IMR-90 (cell line): ENCODE measurements around the gene C19orf25. TPM values are rescaled to one million over a fixed set of nuclear protein-coding genes. Genes with fewer than 3 reads are reported as not detected.

Experiments used
- ATAC-seq: fragments of 200-7000 bp; cut with Tn5 transposase; 2 replicates; pipeline ENCODE4 v1.9.1; 2020; ENCODE audit warnings: low read depth, mild to moderate bottlenecking, moderate library complexity
- BruUV-seq: library from RNA; stranded (reverse); fragments of 400-500 nt; replicated peaks from 2 replicates; lab custom pipeline; 2021; lab: Mats Ljungman, UMichigan
- CTCF ChIA-PET: fragments of 300-600 bp; formaldehyde crosslinking; extraction: SDS; loops from one replicate; lab custom pipeline; 2021; ENCODE audit warnings: antibody characterized with exemption; lab: Yijun Ruan, JAX
- POLR2A ChIA-PET: fragments of 300-600 bp; sonication (Branson Sonifier 250); formaldehyde crosslinking; loops from one replicate; lab custom pipeline; 2022; ENCODE audit warnings: antibody characterized with exemption; ENCODE audit not compliant: unreplicated experiment; lab: Charles Lee
- DNase-seq: peaks from one replicate; pipeline ENCODE4 v3.0.0; 2013
- H2AFZ ChIP-seq: replicated peaks from 2 replicates; pipeline ENCODE3; 2013; ENCODE audit warnings: low read length, mild to moderate bottlenecking; ENCODE audit not compliant: poor library complexity
- H2AK5ac ChIP-seq: 2 replicates; pipeline ENCODE4 v1.6.1; 2013; ENCODE audit warnings: low read depth, low read length, inconsistent platforms
- H2AK9ac ChIP-seq: replicated peaks from 2 replicates; pipeline ENCODE3; 2013; ENCODE audit warnings: mild to moderate bottlenecking, low read depth, low read length, moderate library complexity; ENCODE audit not compliant: poor library complexity
- H2BK120ac ChIP-seq: 2 replicates; pipeline ENCODE4 v1.6.1; 2013; ENCODE audit warnings: low read depth, low read length, inconsistent platforms
- H2BK15ac ChIP-seq: 3 replicates; pipeline ENCODE4 v1.6.1; 2013; ENCODE audit warnings: low read depth, low read length, inconsistent platforms
- H2BK20ac ChIP-seq: 2 replicates; pipeline ENCODE4 v1.6.1; 2013; ENCODE audit warnings: low read depth, mild to moderate bottlenecking, inconsistent platforms, low read length, moderate library complexity
- H2BK5ac ChIP-seq: 2 replicates; pipeline ENCODE4 v1.6.1; 2013; ENCODE audit warnings: mild to moderate bottlenecking, low read depth, low read length, inconsistent platforms; ENCODE audit not compliant: poor library complexity, severe bottlenecking
- H3K14ac ChIP-seq: replicated peaks from 2 replicates; pipeline ENCODE4 v1.6.1; 2013; ENCODE audit warnings: low read depth, low read length, inconsistent platforms
- H3K18ac ChIP-seq: 2 replicates; pipeline ENCODE4 v1.6.1; 2013; ENCODE audit warnings: low read depth, low read length, control low read depth
- H3K23ac ChIP-seq: 2 replicates; pipeline ENCODE4 v1.6.1; 2013; ENCODE audit warnings: low read depth, low read length, inconsistent platforms
- H3K27ac ChIP-seq: 2 replicates; pipeline ENCODE4 v1.5.1; 2013; ENCODE audit warnings: mild to moderate bottlenecking, control low read depth, low read length; ENCODE audit not compliant: insufficient read depth
- H3K27me3 ChIP-seq: 2 replicates; pipeline ENCODE4 v1.6.1; 2013; ENCODE audit warnings: low read length; ENCODE audit not compliant: control insufficient read depth, insufficient read depth
- H3K36me3 ChIP-seq: 2 replicates; pipeline ENCODE4 v1.6.1; 2013; ENCODE audit warnings: low read length, mixed read lengths; ENCODE audit not compliant: control insufficient read depth, insufficient read depth
- H3K4ac ChIP-seq: 2 replicates; pipeline ENCODE4 v1.6.1; 2013; ENCODE audit warnings: low read depth, low read length, inconsistent platforms
- H3K4me1 ChIP-seq: 2 replicates; pipeline ENCODE4 v1.6.1; 2013; ENCODE audit warnings: low read length, mixed read lengths; ENCODE audit not compliant: control insufficient read depth, insufficient read depth
- H3K4me2 ChIP-seq: 2 replicates; pipeline ENCODE4 v1.6.1; 2013; ENCODE audit warnings: low read depth, mild to moderate bottlenecking, control low read depth, low read length, moderate library complexity
- H3K4me3 ChIP-seq: 2 replicates; pipeline ENCODE4 v1.5.1; 2013; ENCODE audit warnings: low read depth, mild to moderate bottlenecking, control low read depth, low read length, moderate library complexity; ENCODE audit not compliant: insufficient read depth
- H3K56ac ChIP-seq: 2 replicates; pipeline ENCODE4 v1.6.1; 2013; ENCODE audit warnings: low read length, inconsistent platforms; ENCODE audit not compliant: insufficient read depth; ENCODE audit errors: extremely low read depth
- H3K79me1 ChIP-seq, 2 experiments: 2 replicates each; pipeline ENCODE4 v1.6.1; 2013; ENCODE audit warnings: low read length in 2 of 2, inconsistent platforms in 1 of 2, low read depth in 1 of 2
- H3K9ac ChIP-seq: 2 replicates; pipeline ENCODE4 v1.6.1; 2013; ENCODE audit warnings: low read depth, low read length, control low read depth
- H3K9me1 ChIP-seq: 2 replicates; pipeline ENCODE4 v1.6.1; 2013; ENCODE audit warnings: low read length, inconsistent platforms; ENCODE audit not compliant: insufficient read depth
- H3K9me3 ChIP-seq: 2 replicates; pipeline ENCODE4 v1.6.1; 2013; ENCODE audit warnings: low read length; ENCODE audit not compliant: control insufficient read depth, insufficient read depth
- H4K20me1 ChIP-seq: 2 replicates; pipeline ENCODE4 v1.6.1; 2013; ENCODE audit warnings: low read length, inconsistent platforms; ENCODE audit not compliant: insufficient read depth
- H4K5ac ChIP-seq: 2 replicates; pipeline ENCODE4 v1.6.1; 2013; ENCODE audit warnings: mild to moderate bottlenecking, low read depth, low read length, control low read depth
- H4K8ac ChIP-seq, 2 experiments: 2 replicates each; pipeline ENCODE4 v1.6.1; 2013; ENCODE audit warnings: low read depth in 2 of 2, low read length in 2 of 2, control low read depth in 1 of 2, inconsistent platforms in 1 of 2
- H4K91ac ChIP-seq: 2 replicates; pipeline ENCODE4 v1.6.1; 2013; ENCODE audit warnings: low read depth, low read length, inconsistent platforms; ENCODE audit not compliant: insufficient read depth
- BHLHE40 ChIP-seq: fragments of 150-350 bp; IDR thresholded peaks from 2 replicates; pipeline ENCODE4 v1.6.1; 2016; ENCODE audit warnings: mild to moderate bottlenecking, low read depth, low read length
- CEBPB ChIP-seq: IDR thresholded peaks from 2 replicates; pipeline ENCODE4 v1.6.1; 2012; ENCODE audit warnings: low read depth, low read length, improper control_type of control experiment
- CHD1 ChIP-seq: IDR thresholded peaks from 2 replicates; pipeline ENCODE4 v1.6.1; 2012; ENCODE audit warnings: low read depth, low read length, improper control_type of control experiment
- FOS ChIP-seq: fragments of 150-350 bp; IDR thresholded peaks from 2 replicates; pipeline ENCODE4 v1.6.1; 2016; ENCODE audit warnings: low read depth, low read length
- MAFK ChIP-seq: IDR thresholded peaks from 2 replicates; pipeline ENCODE4 v1.6.1; 2012; ENCODE audit warnings: low read depth, low read length, improper control_type of control experiment
- MAZ ChIP-seq: IDR thresholded peaks from 2 replicates; pipeline ENCODE4 v1.6.1; 2012; ENCODE audit warnings: low read depth, mild to moderate bottlenecking, low read length, improper control_type of control experiment, moderate library complexity, borderline replicate concordance
- MXI1 ChIP-seq: IDR thresholded peaks from 2 replicates; pipeline ENCODE4 v1.6.1; 2012; ENCODE audit warnings: low read depth, mild to moderate bottlenecking, low read length, moderate library complexity, borderline replicate concordance
- NFE2L2 ChIP-seq: fragments of 150-350 bp; IDR thresholded peaks from 2 replicates; pipeline ENCODE4 v1.6.1; 2016; ENCODE audit warnings: low read depth, mild to moderate bottlenecking, low read length
- POLR2A ChIP-seq: IDR thresholded peaks from 2 replicates; pipeline ENCODE4 v1.6.1; 2012; ENCODE audit warnings: mild to moderate bottlenecking, low read depth, low read length
- RAD21 ChIP-seq: IDR thresholded peaks from 2 replicates; pipeline ENCODE4 v1.6.1; 2012; ENCODE audit warnings: low read length, improper control_type of control experiment
- RCOR1 ChIP-seq: IDR thresholded peaks from 2 replicates; pipeline ENCODE4 v1.6.1; 2012; ENCODE audit warnings: mild to moderate bottlenecking, low read length, improper control_type of control experiment; ENCODE audit not compliant: insufficient replicate concordance
- RFX5 ChIP-seq: IDR thresholded peaks from 2 replicates; pipeline ENCODE4 v1.8.0; 2012; ENCODE audit warnings: low read depth, mild to moderate bottlenecking, low read length, moderate library complexity
- SMC3 ChIP-seq: fragments of 150-350 bp; IDR thresholded peaks from 2 replicates; pipeline ENCODE4 v1.6.1; 2016; ENCODE audit warnings: low read depth, mild to moderate bottlenecking, antibody characterized with exemption, low read length, moderate library complexity
- USF2 ChIP-seq: fragments of 150-350 bp; IDR thresholded peaks from 2 replicates; pipeline ENCODE4 v1.6.1; 2017; ENCODE audit warnings: mild to moderate bottlenecking, antibody characterized with exemption, low read length, low read depth
- WGBS, 2 experiments: methylation state at CpG; one replicate each; pipeline versions ENCODE4 v1.1.5 to v1.1.7; 2013; ENCODE audit warnings: missing lambda C conversion rate in 2 of 2; ENCODE audit not compliant: insufficient read length in 1 of 2; ENCODE audit errors: extremely low coverage in 2 of 2; 5-methylcytosine and 5-hydroxymethylcytosine counted together
- dilution Hi-C: fragments of 300-500 bp; cut with HindIII; formaldehyde crosslinking; loops from one replicate; pipeline ENCODE4 v1.14.3; 2018; ENCODE audit warnings: low sequenced_read_pairs; ENCODE audit not compliant: unreplicated experiment
- in situ Hi-C: fragments of 300-500 bp; cut with MboI; formaldehyde crosslinking; loops from 3 replicates; pipeline ENCODE4 v1.14.3; 2019; ENCODE audit warnings: low sequenced_read_pairs, inconsistent platforms, mixed read lengths
- intact Hi-C: fragments of 100-400 bp; cut with micrococcal nuclease; formaldehyde crosslinking; loops from 2 replicates; pipeline ENCODE4 v1.10.0; 2022
- polyA plus RNA-seq, 3 experiments: library from polyadenylated mRNA; depleted of rRNA; stranded (reverse); fragments of >200 nt; gene quantifications; 2 replicates each; pipeline ENCODE4 v1.2.3, GENCODE V29; 2012; ENCODE audit warnings: low replicate concordance in 1 of 3
- total RNA-seq: library from RNA; depleted of rRNA; stranded (reverse); fragments of >200 nt; gene quantifications from 2 replicates; pipeline ENCODE4 v1.2.3, GENCODE V29; 2012
- TF ChIP-seq, protein P1 (sequence below): fragments of 150-350 bp; IDR thresholded peaks from 2 replicates; pipeline ENCODE4 v1.6.1; 2016; ENCODE audit warnings: low read depth, mild to moderate bottlenecking, low read length, moderate library complexity, borderline replicate concordance
- TF ChIP-seq, protein P2 (sequence below): conservative IDR thresholded peaks from 2 replicates; pipeline ENCODE4 v1.5.1; 2012; ENCODE audit warnings: mild to moderate bottlenecking, low read depth, low read length, improper control_type of control experiment

C19orf25 gene
- total and polyA plus RNA-seq, 2 of the 4 experiments (the other 2 are of a cell fraction): 10.4 to 34.9 TPM

DNA sequence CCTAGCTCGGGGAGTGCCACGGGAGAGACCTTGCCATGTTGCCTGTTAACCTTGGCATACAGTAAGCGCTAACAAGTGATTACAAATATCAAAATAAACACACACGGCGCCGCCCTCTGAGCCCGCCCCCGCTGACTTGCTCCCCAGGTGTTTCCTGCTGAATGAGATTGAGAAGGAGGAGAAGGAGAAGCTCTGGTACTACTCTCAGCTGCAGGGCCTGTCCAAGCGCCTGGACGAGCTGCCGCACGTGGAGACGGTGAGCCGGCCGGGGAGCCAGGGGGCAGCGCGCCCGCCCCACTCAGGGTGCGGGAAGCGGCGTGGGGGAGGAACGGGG, 24.0 kb downstream of the C19orf25 start:
- in situ Hi-C loops (no loop called here), dilution Hi-C loops (no loop called here), intact Hi-C loops (no loop called here)
- BruUV-seq: no TSS peak
- POLR2A ChIA-PET: no interaction called here
- CTCF ChIA-PET: no interaction called here
- TF ChIP-seq, protein P1, sequence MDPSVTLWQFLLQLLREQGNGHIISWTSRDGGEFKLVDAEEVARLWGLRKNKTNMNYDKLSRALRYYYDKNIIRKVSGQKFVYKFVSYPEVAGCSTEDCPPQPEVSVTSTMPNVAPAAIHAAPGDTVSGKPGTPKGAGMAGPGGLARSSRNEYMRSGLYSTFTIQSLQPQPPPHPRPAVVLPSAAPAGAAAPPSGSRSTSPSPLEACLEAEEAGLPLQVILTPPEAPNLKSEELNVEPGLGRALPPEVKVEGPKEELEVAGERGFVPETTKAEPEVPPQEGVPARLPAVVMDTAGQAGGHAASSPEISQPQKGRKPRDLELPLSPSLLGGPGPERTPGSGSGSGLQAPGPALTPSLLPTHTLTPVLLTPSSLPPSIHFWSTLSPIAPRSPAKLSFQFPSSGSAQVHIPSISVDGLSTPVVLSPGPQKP: no peak
- TF ChIP-seq RCOR1 (no peak), MXI1 (no peak), MAZ (no peak), RFX5 (no peak), RAD21 (no peak), USF2 (no peak), FOS (no peak), MAFK (no peak), BHLHE40 (no peak), SMC3 (no peak), CEBPB (no peak), POLR2A (no peak), NFE2L2 (no peak), CHD1 (no peak)
- TF ChIP-seq, protein P2, sequence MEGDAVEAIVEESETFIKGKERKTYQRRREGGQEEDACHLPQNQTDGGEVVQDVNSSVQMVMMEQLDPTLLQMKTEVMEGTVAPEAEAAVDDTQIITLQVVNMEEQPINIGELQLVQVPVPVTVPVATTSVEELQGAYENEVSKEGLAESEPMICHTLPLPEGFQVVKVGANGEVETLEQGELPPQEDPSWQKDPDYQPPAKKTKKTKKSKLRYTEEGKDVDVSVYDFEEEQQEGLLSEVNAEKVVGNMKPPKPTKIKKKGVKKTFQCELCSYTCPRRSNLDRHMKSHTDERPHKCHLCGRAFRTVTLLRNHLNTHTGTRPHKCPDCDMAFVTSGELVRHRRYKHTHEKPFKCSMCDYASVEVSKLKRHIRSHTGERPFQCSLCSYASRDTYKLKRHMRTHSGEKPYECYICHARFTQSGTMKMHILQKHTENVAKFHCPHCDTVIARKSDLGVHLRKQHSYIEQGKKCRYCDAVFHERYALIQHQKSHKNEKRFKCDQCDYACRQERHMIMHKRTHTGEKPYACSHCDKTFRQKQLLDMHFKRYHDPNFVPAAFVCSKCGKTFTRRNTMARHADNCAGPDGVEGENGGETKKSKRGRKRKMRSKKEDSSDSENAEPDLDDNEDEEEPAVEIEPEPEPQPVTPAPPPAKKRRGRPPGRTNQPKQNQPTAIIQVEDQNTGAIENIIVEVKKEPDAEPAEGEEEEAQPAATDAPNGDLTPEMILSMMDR: no peak
- H2BK15ac ChIP-seq: no peak overlapping the region
- no peak overlapping the region for H2BK120ac ChIP-seq
- H3K9ac ChIP-seq: no peak overlapping the region
- H3K27ac ChIP-seq: no peak overlapping the region
- H3K9me3 ChIP-seq: no peaks in the 10 kb centered on the region
- no peak overlapping the region for H3K56ac ChIP-seq
- DNase-seq (no peak), ATAC-seq (no peak)
- no peaks in the 10 kb centered on the region for H3K4me1 ChIP-seq
- H3K23ac ChIP-seq: no peak overlapping the region
- H3K4me3 ChIP-seq: no peak overlapping the region
- H4K5ac ChIP-seq: no peak overlapping the region
- H2BK5ac ChIP-seq: no peak overlapping the region
- no peak overlapping the region for H3K14ac ChIP-seq
- H2AFZ ChIP-seq: no peak overlapping the region
- H2AK9ac ChIP-seq: no peak overlapping the region
- peaks cover 56% of the 10 kb centered on the region for H4K20me1 ChIP-seq
- H3K9me1 ChIP-seq: 0 out of 2 replicates have a peak, but pooled peaks cover 2% of the 10 kb centered on the region
- H3K18ac ChIP-seq: no peak overlapping the region
- no peak overlapping the region for H2AK5ac ChIP-seq
- H4K8ac ChIP-seq: no peak overlapping the region
- no peak overlapping the region for H4K91ac ChIP-seq
- no peak overlapping the region for H3K4me2 ChIP-seq
- no peaks in the 10 kb centered on the region for H3K36me3 ChIP-seq
- no peaks in the 10 kb centered on the region for H3K79me1 ChIP-seq
- WGBS, 2 experiments: 17% methylated on average over 14 of the region's 22 CpGs; no CpG with 5 or more reads in 1 of the 2 experiments
- no peak overlapping the region for H2BK20ac ChIP-seq
- no peak overlapping the region for H3K4ac ChIP-seq
- H3K27me3 ChIP-seq: peaks cover 63% of the 10 kb centered on the region
